ENCODE measurements around the gene TENT4B.
"Not testable (repeated sequence)": the region's sequence is repeated elsewhere in the genome, so short reads cannot be mapped to it uniquely, and the experiment has no call there.

The TENT4B gene

DNA sequence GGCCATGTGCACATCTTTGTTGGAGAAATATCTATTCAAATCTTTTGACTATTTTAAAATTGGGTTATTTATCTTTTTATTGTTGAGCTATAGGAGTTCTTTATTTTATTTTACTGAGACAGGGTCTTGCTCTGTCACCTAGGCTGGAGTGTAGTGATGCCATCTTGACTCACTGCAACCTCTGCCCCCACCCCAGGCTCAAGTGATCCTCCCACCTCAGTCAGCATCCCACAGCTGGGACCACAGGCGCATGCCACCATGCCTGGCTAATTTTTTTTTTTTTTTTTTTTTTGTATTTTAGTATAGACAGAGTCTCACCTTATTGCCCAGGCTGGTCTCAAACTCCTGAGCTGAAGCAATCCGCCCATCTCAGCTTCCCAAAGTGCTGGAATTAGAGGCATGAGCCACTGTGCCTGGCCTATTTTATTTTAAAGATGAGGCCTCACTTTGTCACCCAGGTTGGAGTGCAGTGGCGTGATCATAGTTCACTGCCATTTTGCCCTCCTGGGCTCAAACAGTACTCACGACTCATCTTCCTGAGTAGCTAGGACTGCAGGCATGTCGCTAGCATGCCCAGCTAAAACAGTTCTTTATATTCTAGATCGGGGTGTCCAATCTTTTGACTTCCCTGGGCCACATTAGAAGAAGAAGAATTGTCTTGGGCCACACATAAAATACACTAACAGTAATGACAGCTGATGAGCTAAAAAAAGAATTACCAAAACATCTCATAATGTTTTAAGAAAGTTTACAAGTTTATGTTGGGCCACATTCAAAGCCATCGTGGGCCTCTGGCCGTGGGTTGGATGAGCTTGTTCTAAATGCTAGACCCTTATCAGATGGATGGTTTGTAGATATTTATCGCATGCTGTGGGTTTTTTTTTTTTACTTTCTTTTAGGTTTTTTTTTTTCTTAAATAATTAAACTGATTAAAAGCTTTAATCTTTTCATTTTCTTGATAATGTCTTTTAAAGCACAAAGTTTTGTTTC is 13.7 kb downstream of the TENT4B start:
- Mint-ChIP-seq H3K36me3 (ENCODE audit: insufficient read depth) (peaks cover 17% of the 10 kb centered on the region), H3K27ac (peak overlapping the region in 1 of 2 donors; percentile 77), H3K4me3 (peak overlapping the region; percentile 24 to 68), H3K27me3 (no peaks in the 10 kb centered on the region), H3K9me3 (no peaks in the 10 kb centered on the region), H3K4me1 (ENCODE audit: low read depth in 2 of 2) (peaks cover 33 to 47% of the 10 kb centered on the region in 2 donors)
- DNase-seq (no peak), ATAC-seq (replicated peaks) (peak; percentile 51)

DNA sequence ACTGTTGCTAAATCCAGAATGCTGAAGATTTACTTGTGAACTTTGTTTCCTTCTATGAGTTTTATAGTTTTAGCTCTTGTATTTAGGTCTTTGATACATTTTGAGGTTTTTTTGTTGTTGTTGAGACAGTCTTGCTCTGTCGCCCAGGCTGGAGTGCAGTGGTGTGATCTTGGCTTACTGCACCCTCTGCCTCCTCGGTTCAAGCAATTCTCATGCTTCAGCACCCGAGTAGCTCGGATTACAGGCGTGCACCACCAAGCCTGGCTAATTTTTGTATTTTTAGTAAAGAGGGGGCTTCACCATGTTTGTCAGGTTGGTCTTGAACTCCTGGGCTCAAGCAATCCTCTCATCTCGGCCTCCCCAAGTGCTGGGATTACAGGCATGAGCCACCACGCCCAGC is 14.4 kb downstream of the TENT4B start:
- H3K4me3 Mint-ChIP-seq, result peak overlapping the region; percentile 58 to 68
- DNase-seq (no peak), ATAC-seq (replicated peaks) (peak; percentile 39)
- H3K36me3 Mint-ChIP-seq (ENCODE audit: insufficient read depth), result peaks cover 16% of the 10 kb centered on the region
- H3K4me1 Mint-ChIP-seq (ENCODE audit: low read depth in 2 of 2), result peaks cover 31 to 44% of the 10 kb centered on the region in 2 donors
- H3K27ac Mint-ChIP-seq, result peak overlapping the region in 1 of 2 donors; percentile 77
- H3K9me3 Mint-ChIP-seq, result no peaks in the 10 kb centered on the region
- H3K27me3 Mint-ChIP-seq, result no peaks in the 10 kb centered on the region

DNA sequence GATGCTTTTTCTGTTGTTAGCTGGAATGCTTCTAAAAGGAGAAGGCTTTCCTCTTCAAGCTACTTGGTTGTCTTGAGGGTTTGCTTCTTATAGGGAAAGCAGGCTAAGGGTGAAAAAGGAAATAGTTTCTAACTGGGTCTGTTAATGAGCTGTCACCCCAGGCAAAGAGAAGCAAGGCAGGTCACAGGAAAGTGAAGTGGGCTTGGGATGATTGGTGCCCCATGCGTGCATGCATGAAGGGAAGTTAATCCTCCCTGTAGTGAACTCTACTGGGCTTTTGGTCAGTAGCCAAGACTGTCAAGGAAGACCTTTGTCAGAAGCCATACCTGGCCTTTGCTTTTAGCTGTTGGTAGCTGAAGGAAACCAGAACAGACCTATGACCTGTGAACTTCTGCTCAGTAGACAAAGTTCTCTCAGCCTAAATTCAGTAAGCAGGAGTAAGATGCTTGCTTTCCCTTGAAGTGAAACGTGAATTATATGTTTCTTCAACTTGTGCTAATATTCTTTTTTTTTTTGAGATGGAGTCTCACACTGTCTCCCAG is 16.5 kb downstream of the TENT4B start:
- Mint-ChIP-seq H3K27ac (peak overlapping the region; percentile 20 to 62), H3K4me3 (peak overlapping the region; percentile 21 to 34), H3K27me3 (no peaks in the 10 kb centered on the region), H3K36me3 (ENCODE audit: insufficient read depth) (peaks cover 13% of the 10 kb centered on the region), H3K9me3 (no peaks in the 10 kb centered on the region), H3K4me1 (ENCODE audit: low read depth in 2 of 2) (peaks cover 35 to 54% of the 10 kb centered on the region in 2 donors)
- ATAC-seq (replicated peaks) (no peak), DNase-seq (no peak)

DNA sequence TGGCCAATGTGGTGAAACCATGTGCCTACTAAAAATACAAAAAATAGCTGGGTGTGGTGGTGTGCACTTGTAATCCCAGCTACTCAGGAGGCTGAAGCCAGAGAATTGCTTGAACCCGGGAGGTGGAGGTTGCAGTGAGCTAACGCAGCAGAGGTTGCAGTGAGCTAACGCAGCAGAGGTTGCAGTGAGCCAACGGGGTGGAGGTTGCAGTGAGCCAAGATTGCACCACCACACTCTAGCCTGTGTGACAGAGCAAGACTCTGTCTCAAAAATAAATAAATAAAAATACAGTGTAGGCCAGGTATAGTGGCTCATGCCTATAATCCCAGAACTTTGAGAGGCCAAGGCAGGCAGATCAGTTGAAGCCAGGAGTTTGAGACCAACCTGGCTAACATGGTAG is 18.7 kb downstream of the TENT4B start:
- not testable (repeated sequence) for DNase-seq; H3K27me3 Mint-ChIP-seq; H3K9me3 Mint-ChIP-seq; H3K4me3 Mint-ChIP-seq; ATAC-seq (replicated peaks); H3K27ac Mint-ChIP-seq
- peaks cover 32 to 46% of the 10 kb centered on the region in 2 donors for H3K4me1 Mint-ChIP-seq (ENCODE audit: low read depth in 2 of 2)
- H3K36me3 Mint-ChIP-seq (ENCODE audit: insufficient read depth), result peaks cover 22% of the 10 kb centered on the region

DNA sequence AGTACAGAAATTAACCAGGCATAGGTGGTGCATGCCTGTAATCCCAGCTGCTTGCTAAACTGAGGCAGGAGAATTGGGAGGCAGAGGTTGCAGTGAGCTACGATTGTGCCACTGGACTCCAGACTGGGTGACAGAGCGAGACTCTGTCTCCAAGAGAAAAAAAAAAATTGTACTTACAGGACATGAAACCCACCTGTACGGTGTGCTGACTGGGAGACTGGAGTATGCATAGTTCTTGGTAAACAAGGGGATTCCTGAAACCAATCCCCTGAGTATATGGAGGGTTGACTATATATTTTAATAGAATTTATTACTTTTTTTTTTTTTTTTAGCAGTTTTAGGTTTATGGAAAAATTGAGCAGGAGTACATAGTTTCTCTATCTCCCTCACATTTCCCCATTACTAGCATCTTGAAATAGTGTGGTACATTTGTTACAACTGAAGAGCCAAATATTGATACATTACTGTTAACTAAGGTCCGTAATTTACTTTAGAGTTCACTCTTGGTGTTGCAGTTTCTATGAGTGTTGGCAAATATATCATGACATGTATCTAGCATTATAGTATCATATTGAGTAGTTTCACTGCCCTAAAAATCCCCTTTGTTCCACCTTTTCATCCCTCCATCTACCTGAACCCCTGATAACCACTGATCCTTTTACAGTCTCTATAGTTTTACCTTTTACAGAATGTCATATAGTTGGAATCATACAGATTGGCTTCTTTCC is 19.3 kb downstream of the TENT4B start:
- H3K36me3 Mint-ChIP-seq (ENCODE audit: insufficient read depth), result peaks cover 28% of the 10 kb centered on the region
- peak overlapping the region in 1 of 2 donors; percentile 35 for H3K27ac Mint-ChIP-seq
- no peaks in the 10 kb centered on the region for H3K9me3 Mint-ChIP-seq
- H3K27me3 Mint-ChIP-seq, result no peaks in the 10 kb centered on the region
- no peak for ATAC-seq (replicated peaks)
- DNase-seq, result no peak
- H3K4me3 Mint-ChIP-seq, result no peak overlapping the region
- H3K4me1 Mint-ChIP-seq (ENCODE audit: low read depth in 2 of 2), result peaks cover 30 to 46% of the 10 kb centered on the region in 2 donors

DNA sequence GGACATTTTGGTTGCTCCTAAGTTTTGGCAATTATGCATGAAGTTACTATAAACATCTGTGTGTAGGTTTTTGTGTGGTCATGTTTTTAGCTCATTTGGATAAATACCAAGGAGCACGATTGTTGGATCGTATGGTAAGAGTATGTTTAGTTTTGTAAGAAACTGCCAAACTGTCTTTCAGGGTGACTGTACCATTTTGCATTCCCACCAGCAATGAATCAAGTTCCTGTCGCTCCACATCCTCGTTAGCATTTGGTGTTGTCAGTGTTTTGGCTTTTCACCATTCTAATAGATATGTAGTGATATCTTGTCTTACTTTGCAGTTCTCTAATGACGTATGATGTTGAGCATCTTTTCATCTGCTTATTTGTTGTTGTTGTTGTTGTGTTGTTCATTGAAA is 20.2 kb downstream of the TENT4B start:
- DNase-seq, result no peak
- Mint-ChIP-seq H3K9me3 (no peaks in the 10 kb centered on the region), H3K27me3 (no peaks in the 10 kb centered on the region), H3K27ac (no peak overlapping the region), H3K4me3 (no peak overlapping the region), H3K4me1 (ENCODE audit: low read depth in 2 of 2) (peaks cover 33 to 50% of the 10 kb centered on the region in 2 donors), H3K36me3 (ENCODE audit: insufficient read depth) (peaks cover 32% of the 10 kb centered on the region)
- ATAC-seq (replicated peaks), result no peak

DNA sequence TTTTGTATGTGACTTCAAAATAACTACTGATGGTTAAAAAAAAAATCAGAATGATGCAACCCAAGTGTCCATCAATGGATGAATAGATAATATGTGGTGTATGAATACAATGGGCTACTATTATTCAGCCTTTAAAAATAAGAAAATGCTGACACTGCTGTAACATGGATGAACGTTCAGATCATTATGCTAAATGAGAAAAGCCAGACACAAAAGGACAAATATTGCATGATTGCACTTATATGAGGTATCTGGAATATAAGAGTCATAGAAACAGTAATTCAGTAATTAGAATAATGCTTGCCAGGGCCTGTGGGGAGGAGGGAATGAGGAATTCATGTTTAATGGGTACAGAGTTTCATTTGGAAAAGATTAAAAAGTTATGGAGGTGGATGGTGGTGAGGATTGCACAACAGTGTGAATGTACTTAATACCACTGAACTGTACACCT is 25.4 kb downstream of the TENT4B start:
- Mint-ChIP-seq H3K27me3 (no peaks in the 10 kb centered on the region), H3K27ac (no peak overlapping the region), H3K4me3 (no peak overlapping the region), H3K9me3 (no peaks in the 10 kb centered on the region), H3K36me3 (ENCODE audit: insufficient read depth) (peaks cover 24% of the 10 kb centered on the region), H3K4me1 (ENCODE audit: low read depth in 2 of 2) (peaks cover 27 to 35% of the 10 kb centered on the region in 2 donors)
- no peak for DNase-seq
- ATAC-seq (replicated peaks), result no peak

DNA sequence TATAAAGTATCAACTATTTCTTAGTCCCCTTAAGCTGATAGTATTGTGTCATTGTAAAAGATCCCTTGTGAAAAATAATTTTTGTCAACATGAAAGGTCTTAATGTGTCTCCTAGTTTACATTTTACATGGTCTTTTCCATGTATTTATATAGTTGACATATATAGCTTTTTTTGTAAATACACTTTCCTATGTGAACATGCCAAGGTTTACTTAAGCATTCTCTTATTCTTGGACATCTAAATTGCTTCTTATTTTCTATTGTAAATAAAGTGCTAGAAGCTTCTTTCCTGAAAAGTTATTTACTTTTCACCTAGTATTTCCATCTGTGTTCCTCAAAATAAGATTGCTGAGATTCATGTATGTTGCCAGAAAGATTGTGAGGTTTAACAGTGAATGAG is 29.3 kb downstream of the TENT4B start:
- no peaks in the 10 kb centered on the region for H3K9me3 Mint-ChIP-seq
- DNase-seq, result no peak
- H3K4me1 Mint-ChIP-seq (ENCODE audit: low read depth in 2 of 2), result peaks cover 35 to 43% of the 10 kb centered on the region in 2 donors
- no peaks in the 10 kb centered on the region for H3K27me3 Mint-ChIP-seq
- no peak overlapping the region for H3K27ac Mint-ChIP-seq
- no peak overlapping the region for H3K4me3 Mint-ChIP-seq
- peaks cover 7% of the 10 kb centered on the region for H3K36me3 Mint-ChIP-seq (ENCODE audit: insufficient read depth)
- no peak for ATAC-seq (replicated peaks)

DNA sequence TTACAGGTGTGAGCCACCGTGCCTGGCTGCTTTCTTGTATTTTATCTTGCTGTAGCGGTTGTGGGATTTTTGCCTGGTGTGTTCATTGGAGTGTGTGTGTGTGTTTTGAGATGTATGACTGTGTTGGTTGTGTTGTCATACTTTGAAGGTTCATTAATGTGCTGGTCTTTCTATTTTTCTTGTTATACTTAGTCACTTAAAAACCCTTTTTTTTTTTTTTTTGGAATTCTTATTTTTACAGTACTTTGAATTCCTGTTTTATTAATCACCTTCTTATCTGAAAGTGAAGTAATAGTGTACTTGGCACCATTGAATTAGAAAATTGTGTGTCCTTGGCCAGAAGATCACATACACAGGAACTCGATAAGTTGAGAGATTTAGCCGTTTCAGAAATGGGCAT is 30.2 kb downstream of the TENT4B start:
- no peak for DNase-seq
- no peak for ATAC-seq (replicated peaks)
- no peak overlapping the region for H3K4me3 Mint-ChIP-seq
- H3K27ac Mint-ChIP-seq, result no peak overlapping the region
- peaks cover 4% of the 10 kb centered on the region for H3K36me3 Mint-ChIP-seq (ENCODE audit: insufficient read depth)
- H3K27me3 Mint-ChIP-seq, result no peaks in the 10 kb centered on the region
- H3K9me3 Mint-ChIP-seq, result no peaks in the 10 kb centered on the region
- peaks cover 28 to 36% of the 10 kb centered on the region in 2 donors for H3K4me1 Mint-ChIP-seq (ENCODE audit: low read depth in 2 of 2)

DNA sequence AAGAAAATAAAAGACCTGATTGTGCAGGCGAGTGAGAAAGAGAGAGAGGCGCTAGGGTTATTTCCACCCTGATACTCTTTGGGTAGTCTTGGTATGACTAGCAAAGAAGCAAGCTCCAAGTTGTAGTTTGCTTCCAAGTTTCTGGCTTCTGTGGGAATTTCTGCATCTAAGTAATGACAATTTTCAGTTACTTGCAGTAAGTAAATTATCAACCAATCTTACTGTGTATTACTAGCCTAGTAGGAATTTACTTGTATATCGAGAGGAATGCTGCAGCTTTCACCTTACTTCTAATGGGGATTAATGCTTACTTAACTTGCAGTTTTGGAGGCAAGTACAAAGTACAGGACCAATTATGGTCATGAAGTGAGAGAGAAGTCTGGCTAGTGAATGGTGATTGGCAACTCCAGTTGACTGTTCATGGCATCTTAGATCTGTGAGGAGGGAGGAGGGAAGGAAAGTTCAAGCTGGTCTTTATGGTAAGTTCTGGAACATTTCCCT is 31.9 kb downstream of the TENT4B start:
- peaks cover 7% of the 10 kb centered on the region for H3K36me3 Mint-ChIP-seq (ENCODE audit: insufficient read depth)
- H3K9me3 Mint-ChIP-seq, result no peaks in the 10 kb centered on the region
- H3K27ac Mint-ChIP-seq, result peak overlapping the region in 1 of 2 donors; percentile 16
- H3K27me3 Mint-ChIP-seq, result no peaks in the 10 kb centered on the region
- H3K4me3 Mint-ChIP-seq, result no peak overlapping the region
- peaks cover 32 to 41% of the 10 kb centered on the region in 2 donors for H3K4me1 Mint-ChIP-seq (ENCODE audit: low read depth in 2 of 2)
- DNase-seq (no peak), ATAC-seq (replicated peaks) (no peak)

DNA sequence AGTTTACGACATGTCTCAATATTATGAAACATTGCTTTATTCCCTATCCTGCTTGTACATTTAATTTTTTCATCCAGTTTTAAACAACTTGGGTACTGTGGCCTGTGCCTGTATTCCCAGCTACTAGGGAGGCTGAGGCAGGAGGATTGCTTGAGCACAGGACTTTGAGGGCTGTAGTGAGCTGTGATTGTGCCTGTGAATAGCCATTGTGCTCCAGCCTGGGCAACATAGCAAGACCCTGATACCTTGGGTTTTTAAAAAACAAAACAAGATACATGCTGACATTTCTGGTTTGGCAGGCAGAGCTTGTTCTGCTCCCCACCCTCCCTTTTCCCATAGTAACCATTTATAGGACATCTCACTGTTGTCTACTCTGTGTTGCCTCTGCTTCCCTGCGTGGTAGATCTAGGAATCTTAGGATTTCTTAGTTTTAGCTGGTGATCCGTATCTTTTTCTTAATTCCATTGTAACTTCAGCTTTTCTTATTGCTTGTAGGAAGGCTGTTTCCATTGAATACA is 35.6 kb downstream of the TENT4B start:
- H3K4me1 Mint-ChIP-seq (ENCODE audit: low read depth in 2 of 2), result peaks cover 35 to 48% of the 10 kb centered on the region in 2 donors
- H3K9me3 Mint-ChIP-seq, result no peaks in the 10 kb centered on the region
- H3K4me3 Mint-ChIP-seq, result peak overlapping the region in 1 of 2 donors; percentile 25
- peak overlapping the region in 1 of 2 donors; percentile 78 for H3K27ac Mint-ChIP-seq
- DNase-seq, result no peak
- ATAC-seq (replicated peaks), result no peak
- H3K36me3 Mint-ChIP-seq (ENCODE audit: insufficient read depth), result peaks cover 15% of the 10 kb centered on the region
- no peaks in the 10 kb centered on the region for H3K27me3 Mint-ChIP-seq

DNA sequence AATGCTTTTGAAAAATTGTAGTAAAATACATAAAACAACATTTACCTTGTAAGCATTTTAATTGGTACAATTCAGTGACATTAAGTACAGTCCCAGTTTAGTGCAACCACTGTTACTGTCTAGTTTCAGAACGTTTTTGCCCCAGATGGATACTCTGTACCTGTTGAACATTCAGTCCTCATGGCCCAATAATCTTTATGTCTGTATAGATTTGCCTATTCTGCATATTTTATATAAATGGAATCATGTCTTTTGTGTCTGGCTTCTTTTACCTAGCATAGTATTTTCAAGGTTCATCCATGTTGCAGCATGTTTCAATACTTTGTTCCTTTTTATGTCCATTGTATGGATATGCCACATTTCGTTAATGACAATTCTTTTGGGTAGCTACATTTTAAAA is 37.2 kb downstream of the TENT4B start:
- Mint-ChIP-seq H3K4me1 (ENCODE audit: low read depth in 2 of 2) (peaks cover 28 to 46% of the 10 kb centered on the region in 2 donors), H3K4me3 (no peak overlapping the region), H3K27me3 (no peaks in the 10 kb centered on the region), H3K36me3 (ENCODE audit: insufficient read depth) (peaks cover 19% of the 10 kb centered on the region), H3K27ac (no peak overlapping the region), H3K9me3 (no peaks in the 10 kb centered on the region)
- DNase-seq, result no peak
- no peak for ATAC-seq (replicated peaks)
